Fibroblast of pulmonary artery (primary cell): ENCODE measurements around the gene TMEM200C.
A peak's percentile ranks its signal among the peaks of the same experiment; 100 is the strongest.

ENCODE experiments used
- DNase-seq: peaks from one replicate; pipeline ENCODE4 v3.0.0-alpha.2; 2010; ENCODE audit warnings: low read depth
- H3K4me3 ChIP-seq: replicated peaks from 2 replicates; pipeline ENCODE4 v1.5.1; 2011; ENCODE audit warnings: low read depth, mild to moderate bottlenecking, control low read depth, low read length, moderate library complexity
- TF ChIP-seq, protein P1 (sequence below): IDR thresholded peaks from 2 replicates; pipeline ENCODE4 v1.5.1; 2011; ENCODE audit warnings: mild to moderate bottlenecking, control low read depth, low read length, inconsistent platforms; ENCODE audit errors: missing control alignments

The TMEM200C gene

DNA sequence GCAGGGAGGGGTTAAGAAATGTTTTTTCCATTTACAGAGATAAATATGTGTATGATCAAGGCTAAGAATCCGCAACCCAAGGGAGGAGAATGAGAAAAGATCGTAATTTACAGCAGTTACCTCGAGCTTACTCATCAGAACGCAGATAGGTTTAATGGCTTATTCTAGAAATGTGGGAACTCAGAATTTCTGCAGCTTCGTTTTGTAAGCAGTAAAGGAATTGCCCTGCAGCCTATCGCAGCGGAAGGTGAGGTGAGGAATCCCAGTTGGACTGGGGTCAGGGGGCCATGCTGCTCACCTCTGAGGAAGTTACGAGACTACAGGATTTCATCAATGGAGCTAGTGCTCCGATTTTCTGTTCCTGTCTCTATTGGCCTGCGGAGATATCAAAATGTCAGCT, 8.1 kb upstream of the TMEM200C start:
- TF ChIP-seq, protein P1, sequence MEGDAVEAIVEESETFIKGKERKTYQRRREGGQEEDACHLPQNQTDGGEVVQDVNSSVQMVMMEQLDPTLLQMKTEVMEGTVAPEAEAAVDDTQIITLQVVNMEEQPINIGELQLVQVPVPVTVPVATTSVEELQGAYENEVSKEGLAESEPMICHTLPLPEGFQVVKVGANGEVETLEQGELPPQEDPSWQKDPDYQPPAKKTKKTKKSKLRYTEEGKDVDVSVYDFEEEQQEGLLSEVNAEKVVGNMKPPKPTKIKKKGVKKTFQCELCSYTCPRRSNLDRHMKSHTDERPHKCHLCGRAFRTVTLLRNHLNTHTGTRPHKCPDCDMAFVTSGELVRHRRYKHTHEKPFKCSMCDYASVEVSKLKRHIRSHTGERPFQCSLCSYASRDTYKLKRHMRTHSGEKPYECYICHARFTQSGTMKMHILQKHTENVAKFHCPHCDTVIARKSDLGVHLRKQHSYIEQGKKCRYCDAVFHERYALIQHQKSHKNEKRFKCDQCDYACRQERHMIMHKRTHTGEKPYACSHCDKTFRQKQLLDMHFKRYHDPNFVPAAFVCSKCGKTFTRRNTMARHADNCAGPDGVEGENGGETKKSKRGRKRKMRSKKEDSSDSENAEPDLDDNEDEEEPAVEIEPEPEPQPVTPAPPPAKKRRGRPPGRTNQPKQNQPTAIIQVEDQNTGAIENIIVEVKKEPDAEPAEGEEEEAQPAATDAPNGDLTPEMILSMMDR = no peak
- no peak overlapping the region for H3K4me3 ChIP-seq
- DNase-seq = no peak

DNA sequence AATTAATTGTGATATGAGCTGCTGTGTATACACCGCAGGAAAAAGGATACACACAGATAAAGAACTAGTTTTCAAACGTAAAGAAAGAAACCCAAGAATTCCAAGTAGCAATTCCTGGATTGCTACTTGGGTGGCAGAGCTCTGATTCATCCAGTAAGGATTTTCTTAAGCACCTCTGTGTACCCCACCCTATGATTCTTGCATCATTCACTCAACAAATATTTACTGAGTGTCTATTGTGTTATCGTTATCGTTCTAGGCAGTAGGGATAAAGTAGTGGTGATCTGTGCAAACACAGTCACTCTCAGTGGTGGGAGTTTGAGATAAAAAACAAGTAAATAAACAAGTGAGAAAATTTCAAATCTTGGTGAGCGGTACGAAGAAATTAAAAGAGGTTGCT, 4.9 kb upstream of the TMEM200C start:
- peak; percentile 0 for DNase-seq
- TF ChIP-seq, protein P1 = no peak
- no peak overlapping the region for H3K4me3 ChIP-seq

DNA sequence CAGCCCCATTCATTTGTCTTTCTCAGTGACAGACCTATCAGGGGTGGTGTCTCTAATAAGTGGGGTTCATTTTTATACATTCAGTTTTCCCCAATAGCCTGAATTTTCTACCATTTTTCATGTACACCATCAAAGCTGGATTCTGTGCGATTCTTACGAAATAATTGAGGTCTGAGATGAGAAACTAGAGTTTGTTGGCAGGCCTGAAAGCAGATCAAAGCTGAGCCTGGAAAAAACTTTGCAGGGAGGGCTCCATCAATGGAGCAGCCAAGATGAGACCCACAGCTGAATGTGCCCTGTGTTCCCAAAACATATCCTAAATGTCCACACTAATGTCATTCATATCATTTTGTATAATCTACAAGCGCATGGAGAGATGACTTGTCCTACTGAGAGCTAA, 4.5 kb upstream of the TMEM200C start:
- no peak overlapping the region for H3K4me3 ChIP-seq
- TF ChIP-seq, protein P1 = no peak
- no peak for DNase-seq

DNA sequence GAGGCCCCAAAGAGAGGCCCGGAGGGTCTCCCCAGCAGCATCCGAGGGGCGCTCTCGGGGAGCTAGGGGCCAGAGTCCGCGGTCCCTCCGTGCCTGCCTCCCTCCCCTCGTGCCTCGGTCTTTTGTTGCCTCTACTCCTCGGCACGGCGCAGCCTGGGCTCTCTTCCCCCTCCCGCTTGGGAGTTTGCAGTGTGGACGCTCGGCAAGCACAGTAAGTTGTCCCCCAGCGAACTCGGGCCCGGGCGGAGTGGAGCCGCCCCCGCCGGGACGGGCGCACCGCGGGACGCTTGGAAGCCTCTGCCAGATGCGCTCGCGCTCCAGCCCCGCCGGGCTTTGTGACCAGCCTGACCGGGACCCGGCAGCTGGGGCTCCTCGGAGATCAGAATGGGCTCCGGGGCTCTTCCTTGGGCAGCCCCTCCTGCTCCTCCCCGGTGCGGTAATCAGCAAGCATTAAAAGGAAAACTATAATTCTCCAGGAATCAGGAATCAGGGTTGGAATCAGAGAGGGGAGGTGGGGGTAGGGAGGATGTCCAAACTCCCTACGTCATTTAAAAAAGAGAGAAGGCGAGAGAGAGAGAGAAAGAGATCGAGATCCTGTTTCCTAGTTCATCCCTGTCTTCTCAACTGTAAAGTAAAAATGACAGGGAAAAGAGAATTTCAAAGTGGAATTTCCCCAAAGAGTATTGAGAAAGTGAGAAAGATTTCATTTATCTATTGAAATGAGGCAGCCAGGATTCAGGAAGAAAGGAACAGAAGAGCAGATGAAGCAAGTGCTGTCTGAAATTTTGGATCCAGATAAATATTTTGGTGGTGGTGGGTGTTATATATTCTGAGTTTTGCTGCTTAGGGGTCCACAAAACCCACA, 786 bp upstream of the TMEM200C start:
- TF ChIP-seq, protein P1 = no peak
- no peak for DNase-seq
- no peak overlapping the region for H3K4me3 ChIP-seq

DNA sequence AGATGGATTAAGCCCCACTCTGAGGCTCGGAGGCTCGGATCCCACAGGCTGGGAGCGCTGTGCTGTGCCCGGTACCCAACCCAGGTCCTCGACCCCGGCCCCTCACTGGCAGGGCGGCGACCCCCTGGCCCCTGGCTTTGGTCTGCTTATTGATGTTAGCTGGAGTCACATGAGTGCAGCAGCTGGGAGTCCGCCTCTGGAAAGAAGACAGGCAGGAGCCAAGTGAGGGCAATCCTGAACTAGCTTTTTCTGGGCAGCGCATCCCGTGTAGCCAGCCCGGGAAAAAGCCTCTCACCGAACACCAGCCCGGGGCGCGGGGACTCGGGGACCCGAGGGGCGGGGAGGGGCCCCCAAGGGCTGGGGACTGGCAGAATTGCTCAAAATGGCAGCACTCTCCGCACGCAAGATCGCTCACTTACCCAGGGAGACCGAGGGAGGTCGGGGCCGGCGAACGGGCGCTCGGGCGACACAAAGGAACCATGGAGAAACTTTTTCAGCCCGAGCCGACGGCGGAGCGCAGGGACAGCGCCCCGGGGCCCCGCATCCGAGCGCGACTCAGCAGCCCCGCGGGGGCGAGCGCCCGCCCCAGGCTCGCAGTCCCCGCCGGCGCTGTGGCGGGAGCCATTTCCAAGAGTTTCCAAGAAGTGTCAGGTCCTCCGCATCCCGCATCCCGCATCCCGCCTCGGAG, 567 bp downstream of the TMEM200C start:
- DNase-seq = no peak
- TF ChIP-seq, protein P1 = no peak
- no peak overlapping the region for H3K4me3 ChIP-seq

DNA sequence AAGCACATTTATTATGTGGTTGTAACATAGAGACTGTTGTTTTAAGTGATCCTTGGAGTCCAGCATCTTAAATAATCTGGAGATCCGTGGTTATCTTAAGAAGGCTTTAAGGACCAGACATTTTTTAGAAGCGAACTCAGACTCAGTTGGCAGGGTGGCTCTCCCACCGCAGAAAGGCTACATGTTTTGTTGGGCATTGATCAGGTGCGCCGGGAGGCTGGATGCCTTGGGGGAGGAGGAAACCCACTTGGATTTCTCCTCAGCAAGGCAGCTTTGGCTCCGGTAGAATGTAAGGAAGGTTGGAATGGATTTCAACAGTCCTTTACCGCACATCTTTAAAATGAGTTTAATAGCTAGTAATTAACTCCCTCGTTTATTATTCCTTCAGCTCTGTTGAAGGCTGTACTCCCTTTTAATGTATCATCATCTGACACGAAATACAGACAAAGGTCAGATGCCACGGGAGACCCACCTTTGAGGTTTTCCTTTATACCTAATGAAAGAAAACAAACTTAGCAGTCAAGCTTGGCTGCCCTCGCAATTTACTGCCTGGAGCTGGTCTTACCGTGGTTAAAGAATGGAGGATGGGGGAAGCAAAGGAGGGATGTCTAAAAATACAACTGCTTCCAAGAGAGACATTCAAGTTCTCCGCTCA, 1.2 kb downstream of the TMEM200C start:
- TF ChIP-seq, protein P1 = no peak
- DNase-seq = no peak
- no peak overlapping the region for H3K4me3 ChIP-seq
